GM18505 (cell line): Measurements from ENCODE around the gene LRCOL1.

ENCODE experiments used
- ATAC-seq: cut with Tn5 transposase; IDR thresholded peaks from one replicate; pipeline ENCODE4 v1.9.1; 2021; ENCODE audit not compliant: unreplicated experiment
- POLR2A ChIP-seq: IDR thresholded peaks from 4 replicates; pipeline ENCODE4 v1.6.1; 2011; ENCODE audit warnings: borderline replicate concordance; ENCODE audit not compliant: insufficient read depth, insufficient read length; ENCODE audit errors: extremely low read depth

LRCOL1 gene

GRCh38 chr12:132619386-132620112 lies 9.2 kb upstream of the LRCOL1 start:
- TF ChIP-seq POLR2A, result no peak
- no peak for ATAC-seq

GRCh38 chr12:132619071-132619385 lies 8.6 kb upstream of the LRCOL1 start:
- ATAC-seq, result no peak
- TF ChIP-seq POLR2A, result no peak

- no peak for ATAC-seq
- TF ChIP-seq POLR2A, result no peak
Observed at GRCh38 chr12:132618683-132619043, 8.3 kb upstream of the LRCOL1 start, which contains the start of gene P2RX2. Gene P2RX2, plus strand, starts transcription at chr12:132618776. Its CDS starts 41 bp downstream, at chr12:132618817.

- TF ChIP-seq POLR2A, result no peak
- no peak for ATAC-seq
Observed at GRCh38 chr12:132617822-132618682, 7.7 kb upstream of the LRCOL1 start.

- no peak for ATAC-seq
- no peak for TF ChIP-seq POLR2A
Observed at GRCh38 chr12:132617135-132617701, 6.8 kb upstream of the LRCOL1 start.

GRCh38 chr12:132615579-132616038 lies 5.2 kb upstream of the LRCOL1 start:
- no peak for TF ChIP-seq POLR2A
- ATAC-seq, result no peak

- TF ChIP-seq POLR2A, result no peak
- no peak for ATAC-seq
Observed at GRCh38 chr12:132614861-132615578, 4.6 kb upstream of the LRCOL1 start.

GRCh38 chr12:132614029-132614428 lies 3.6 kb upstream of the LRCOL1 start:
- TF ChIP-seq POLR2A, result no peak
- ATAC-seq, result no peak

- TF ChIP-seq POLR2A, result no peak
- ATAC-seq, result no peak
Observed at GRCh38 chr12:132611620-132612019, 1.2 kb upstream of the LRCOL1 start.

GRCh38 chr12:132610866-132611602 lies 652 bp upstream of the LRCOL1 start:
- no peak for ATAC-seq
- no peak for TF ChIP-seq POLR2A

- TF ChIP-seq POLR2A, result no peak
- ATAC-seq, result no peak
Observed at GRCh38 chr12:132608231-132609171, 1.9 kb downstream of the LRCOL1 start.

- no peak for ATAC-seq
- no peak for TF ChIP-seq POLR2A
Observed at GRCh38 chr12:132606927-132607326, 3.5 kb downstream of the LRCOL1 start.

- no peak for ATAC-seq
- TF ChIP-seq POLR2A, result no peak
Observed at GRCh38 chr12:132606466-132606865, 3.9 kb downstream of the LRCOL1 start.
